PFSK-1 (cell line): ENCODE results near the gene CD200.

ENCODE experiments used
- FOXP2 ChIP-seq: optimal IDR thresholded peaks from 2 replicates; pipeline ENCODE3; 2011; ENCODE audit warnings: borderline replicate concordance, control low read depth, inconsistent platforms; ENCODE audit not compliant: insufficient read depth; ENCODE audit errors: extremely low read length, extremely low read depth
- POLR2AphosphoS5 ChIP-seq: IDR thresholded peaks from 2 replicates; pipeline ENCODE4 v1.6.1; 2012; ENCODE audit warnings: low read depth, mild to moderate bottlenecking, control low read depth, low read length, moderate library complexity
- SIN3A ChIP-seq: IDR thresholded peaks from 2 replicates; pipeline ENCODE4 v1.6.1; 2012; ENCODE audit warnings: mild to moderate bottlenecking, low read length, moderate library complexity, borderline replicate concordance; ENCODE audit not compliant: insufficient read depth
- TAF1 ChIP-seq: IDR thresholded peaks from 2 replicates; pipeline ENCODE4 v1.6.1; 2012; ENCODE audit warnings: low read length, control low read depth, borderline replicate concordance; ENCODE audit not compliant: insufficient read depth
- TF ChIP-seq, protein P1 (sequence below), 2 experiments: IDR thresholded peaks; 2 replicates each; pipeline versions ENCODE4 v1.6.1 to v1.8.0; 2011 to 2012; ENCODE audit warnings: low read depth in 2 of 2, low read length in 2 of 2, control low read depth in 1 of 2, inconsistent platforms in 1 of 2, mild to moderate bottlenecking in 1 of 2, moderate library complexity in 1 of 2; ENCODE audit not compliant: insufficient read depth in 1 of 2

Gene CD200

DNA sequence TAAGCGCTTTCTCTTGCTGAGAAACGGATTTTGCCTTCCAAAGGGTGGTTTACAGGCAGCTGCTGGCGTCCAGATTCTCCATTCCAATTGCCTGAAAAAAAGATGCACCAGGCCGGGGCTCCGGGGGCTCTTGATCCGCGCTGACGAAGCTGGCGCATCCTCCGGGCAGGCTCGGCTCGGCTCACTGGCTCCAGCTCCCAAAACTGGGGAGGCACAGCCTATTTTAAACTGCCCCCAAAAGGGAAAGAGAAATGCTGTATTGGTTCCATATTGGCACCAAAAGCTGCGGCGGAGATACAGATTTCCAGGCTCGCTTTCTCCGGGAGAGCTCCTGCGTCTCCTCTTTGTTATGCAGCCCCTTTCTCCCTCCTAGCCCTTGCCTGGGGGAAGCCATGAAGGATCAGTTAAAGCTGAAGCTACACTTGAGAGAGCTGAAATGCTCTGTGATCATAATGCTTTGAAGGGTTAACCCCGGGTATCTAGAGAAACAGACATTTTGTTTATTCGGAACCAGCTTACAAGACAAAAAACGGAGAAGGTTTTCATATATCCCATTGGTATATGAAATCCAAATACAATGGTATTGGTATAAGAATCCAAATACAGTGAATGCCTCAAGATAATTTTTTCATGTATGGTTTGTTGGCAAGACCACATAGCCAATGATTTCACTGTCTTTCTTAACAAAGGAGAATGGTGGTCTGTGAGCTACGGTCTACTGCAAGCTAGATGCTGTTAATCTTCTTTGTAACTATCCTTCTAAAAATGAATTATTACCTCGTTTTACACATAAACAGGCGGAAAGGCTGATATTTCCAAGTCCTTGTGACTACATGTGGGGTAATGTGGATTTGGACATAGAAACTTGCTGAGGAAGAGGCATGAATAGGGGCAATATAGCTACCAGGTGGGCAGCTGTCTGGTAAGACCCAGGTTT, 693 bp downstream of the CD200 start:
- TF ChIP-seq TAF1 (no peak), SIN3A (no peak), POLR2AphosphoS5 (no peak), FOXP2 (no peak)
- TF ChIP-seq, protein P1, sequence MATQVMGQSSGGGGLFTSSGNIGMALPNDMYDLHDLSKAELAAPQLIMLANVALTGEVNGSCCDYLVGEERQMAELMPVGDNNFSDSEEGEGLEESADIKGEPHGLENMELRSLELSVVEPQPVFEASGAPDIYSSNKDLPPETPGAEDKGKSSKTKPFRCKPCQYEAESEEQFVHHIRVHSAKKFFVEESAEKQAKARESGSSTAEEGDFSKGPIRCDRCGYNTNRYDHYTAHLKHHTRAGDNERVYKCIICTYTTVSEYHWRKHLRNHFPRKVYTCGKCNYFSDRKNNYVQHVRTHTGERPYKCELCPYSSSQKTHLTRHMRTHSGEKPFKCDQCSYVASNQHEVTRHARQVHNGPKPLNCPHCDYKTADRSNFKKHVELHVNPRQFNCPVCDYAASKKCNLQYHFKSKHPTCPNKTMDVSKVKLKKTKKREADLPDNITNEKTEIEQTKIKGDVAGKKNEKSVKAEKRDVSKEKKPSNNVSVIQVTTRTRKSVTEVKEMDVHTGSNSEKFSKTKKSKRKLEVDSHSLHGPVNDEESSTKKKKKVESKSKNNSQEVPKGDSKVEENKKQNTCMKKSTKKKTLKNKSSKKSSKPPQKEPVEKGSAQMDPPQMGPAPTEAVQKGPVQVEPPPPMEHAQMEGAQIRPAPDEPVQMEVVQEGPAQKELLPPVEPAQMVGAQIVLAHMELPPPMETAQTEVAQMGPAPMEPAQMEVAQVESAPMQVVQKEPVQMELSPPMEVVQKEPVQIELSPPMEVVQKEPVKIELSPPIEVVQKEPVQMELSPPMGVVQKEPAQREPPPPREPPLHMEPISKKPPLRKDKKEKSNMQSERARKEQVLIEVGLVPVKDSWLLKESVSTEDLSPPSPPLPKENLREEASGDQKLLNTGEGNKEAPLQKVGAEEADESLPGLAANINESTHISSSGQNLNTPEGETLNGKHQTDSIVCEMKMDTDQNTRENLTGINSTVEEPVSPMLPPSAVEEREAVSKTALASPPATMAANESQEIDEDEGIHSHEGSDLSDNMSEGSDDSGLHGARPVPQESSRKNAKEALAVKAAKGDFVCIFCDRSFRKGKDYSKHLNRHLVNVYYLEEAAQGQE (IDR thresholded peaks at IDR 0.05; ENCODE audit: insufficient read depth in 1 of 2, low read depth in 2 of 2, low read length in 2 of 2), result no peak

DNA sequence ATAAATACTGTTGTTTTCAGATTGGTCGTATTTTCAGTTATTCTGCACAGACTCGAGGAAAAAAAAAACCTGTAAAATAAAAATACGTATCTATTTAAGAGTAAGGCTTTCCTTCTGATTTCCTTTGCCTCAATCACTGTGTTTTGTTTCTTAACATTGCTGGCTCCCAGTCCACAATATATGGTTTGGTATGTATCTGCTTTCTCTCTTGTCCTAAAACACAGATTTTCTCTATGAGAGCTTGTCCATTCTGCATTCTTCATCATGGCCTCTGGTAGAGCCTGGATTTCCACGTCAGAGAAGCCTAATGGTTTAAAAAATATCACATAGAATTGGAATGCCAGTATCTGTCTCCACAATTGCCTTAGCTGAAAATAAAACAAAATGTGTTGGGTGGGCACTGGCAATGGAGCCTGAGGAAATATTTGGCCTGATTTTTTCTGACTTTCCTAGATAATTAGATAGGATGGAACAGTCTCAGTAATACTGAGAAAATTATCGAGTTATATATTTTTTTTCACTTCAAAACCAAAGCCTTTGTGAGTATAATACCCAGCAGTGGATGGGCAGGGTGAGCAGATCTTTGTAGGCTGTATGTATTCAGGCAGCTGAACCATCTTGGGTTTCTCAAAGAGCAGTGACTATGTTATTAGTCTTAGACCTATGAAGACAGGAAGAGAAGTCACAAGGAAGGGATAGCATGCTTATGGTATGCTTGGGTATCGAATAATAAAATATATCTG, 1.9 kb downstream of the CD200 start:
- TF ChIP-seq TAF1 (no peak), POLR2AphosphoS5 (no peak), SIN3A (no peak), FOXP2 (no peak)
- TF ChIP-seq, protein P1 (IDR thresholded peaks at IDR 0.05; ENCODE audit: insufficient read depth in 1 of 2, low read depth in 2 of 2, low read length in 2 of 2), result no peak

GRCh38 chr3:112335434-112335781, 2.5 kb downstream of the CD200 start:
- TF ChIP-seq, protein P1 (IDR thresholded peaks at IDR 0.05; ENCODE audit: insufficient read depth in 1 of 2, low read depth in 2 of 2, low read length in 2 of 2), result no peak
- TF ChIP-seq FOXP2 (no peak), SIN3A (no peak), POLR2AphosphoS5 (no peak), TAF1 (no peak)

GRCh38 chr3:112338021-112338726, 5.2 kb downstream of the CD200 start:
- no peak for TF ChIP-seq POLR2AphosphoS5

- TF ChIP-seq TAF1 (no peak), FOXP2 (no peak), POLR2AphosphoS5 (no peak), SIN3A (no peak)
- TF ChIP-seq, protein P1 (IDR thresholded peaks at IDR 0.05; ENCODE audit: insufficient read depth in 1 of 2, low read depth in 2 of 2, low read length in 2 of 2), result no peak
Measured at GRCh38 chr3:112338727-112339056, 5.7 kb downstream of the CD200 start.
